Measurements from ENCODE around the gene RPRD1B.

RPRD1B gene

DNA sequence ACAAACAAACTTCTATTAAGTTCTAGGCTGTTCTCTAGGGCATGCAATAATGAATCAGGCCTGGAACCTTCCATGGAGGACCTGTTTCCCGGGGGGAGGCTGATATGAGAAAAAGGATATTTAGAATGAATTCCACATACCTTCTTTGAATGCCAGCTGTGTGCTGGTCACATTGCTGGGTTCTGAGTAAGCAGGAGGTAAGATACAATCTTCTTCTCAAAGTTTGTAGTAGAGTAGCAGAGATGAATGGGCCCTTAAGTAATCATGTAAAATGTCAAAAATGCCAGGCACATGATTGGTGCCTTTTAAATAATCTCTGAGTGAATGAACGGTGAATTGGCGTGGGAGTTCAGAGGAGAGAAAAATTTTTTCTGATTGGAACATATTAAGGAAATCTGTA is 84.1 kb downstream of the RPRD1B start:
- no peak for DNase-seq (ENCODE audit: low read depth in 1 of 2, low spot score in 1 of 2)

DNA sequence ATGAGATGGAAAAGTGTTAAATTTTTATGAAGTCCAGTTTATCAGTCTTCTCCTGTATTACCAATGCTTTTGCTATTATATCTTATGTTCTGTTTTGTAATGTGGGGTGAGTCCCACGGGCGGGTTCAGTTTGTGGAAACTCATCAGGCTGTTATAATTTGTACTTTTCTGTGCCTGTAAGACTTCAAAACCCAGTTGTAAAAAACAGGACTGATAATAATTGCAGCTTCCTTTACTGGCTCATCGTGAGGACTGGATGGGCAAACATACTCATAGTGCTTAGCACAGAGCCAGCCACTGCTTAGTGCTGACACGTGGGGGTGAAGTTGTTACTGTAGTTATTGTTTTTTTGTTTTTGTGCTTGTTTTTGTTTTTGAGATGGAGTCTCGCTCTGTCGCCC is 85.9 kb downstream of the RPRD1B start:
- no peak for DNase-seq (ENCODE audit: low read depth in 1 of 2, low spot score in 1 of 2)

DNA sequence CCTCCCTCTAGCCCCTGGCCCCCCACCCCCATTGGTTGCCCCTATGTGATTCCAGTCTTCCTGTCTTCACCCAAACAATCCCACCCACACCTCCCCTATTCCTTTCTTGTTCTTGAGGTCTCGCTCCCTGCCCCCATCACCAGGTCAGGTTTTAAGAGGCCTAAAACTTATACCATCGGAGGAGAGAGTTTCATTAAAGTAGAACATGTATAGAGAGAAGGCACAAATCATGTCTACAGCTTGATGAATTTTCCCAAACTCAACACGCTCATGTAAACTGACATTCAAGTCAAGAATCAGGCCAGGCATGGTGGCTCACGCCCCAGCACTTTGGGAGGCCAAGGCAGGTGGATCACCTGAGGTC is 87.1 kb downstream of the RPRD1B start:
- no peak for DNase-seq (ENCODE audit: low read depth in 1 of 2, low spot score in 1 of 2)

DNA sequence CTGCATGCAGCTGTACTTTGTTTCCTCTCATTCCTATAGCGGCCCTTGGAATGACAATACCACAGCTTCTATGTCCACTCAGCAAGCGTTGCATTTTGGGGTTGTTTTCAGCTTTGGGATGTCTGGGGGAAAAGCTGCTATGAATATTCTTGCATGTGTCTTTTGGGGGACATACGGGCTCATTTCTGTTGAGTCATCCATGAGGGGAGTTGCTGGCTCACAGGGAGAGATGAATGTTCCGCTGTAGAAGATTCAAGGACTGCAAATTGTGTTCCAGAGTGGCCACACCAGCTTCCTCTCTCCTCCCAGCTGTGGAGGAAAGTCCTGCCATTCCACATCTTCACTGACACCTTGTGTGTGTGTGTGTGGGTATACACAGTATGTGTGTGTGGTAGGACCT is 88.2 kb downstream of the RPRD1B start:
- no peak for DNase-seq (ENCODE audit: low read depth in 1 of 2, low spot score in 1 of 2)

DNA sequence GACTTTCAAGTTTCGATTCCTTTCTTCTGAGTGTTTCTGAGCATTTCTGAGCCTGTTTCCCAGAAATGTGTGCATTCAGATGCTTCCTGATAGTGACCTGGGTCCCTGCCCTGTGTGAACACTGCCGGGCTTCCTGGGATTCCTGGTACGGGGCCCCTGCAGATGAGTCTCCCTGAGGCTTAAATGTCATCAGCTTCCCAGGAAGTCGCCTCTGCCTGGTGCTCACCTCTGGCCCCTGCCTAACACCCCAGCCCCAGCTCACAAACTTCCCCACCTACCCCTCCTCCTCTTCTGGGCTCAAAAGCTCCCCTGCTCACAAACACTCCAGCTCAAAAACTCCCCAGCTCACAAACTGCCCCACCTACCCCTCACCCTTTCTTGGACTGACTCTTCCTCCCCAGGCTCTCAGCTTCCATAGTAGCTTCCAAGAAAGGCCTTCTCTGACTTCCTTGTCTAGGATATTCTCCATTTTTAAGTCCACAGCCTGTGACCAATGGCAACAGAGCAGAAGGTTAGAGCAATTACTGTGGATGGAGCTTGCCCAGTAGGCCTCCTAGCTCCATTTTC is 89.6 kb downstream of the RPRD1B start:
- DNase-seq (ENCODE audit: low read depth in 1 of 2, low spot score in 1 of 2): no peak

DNA sequence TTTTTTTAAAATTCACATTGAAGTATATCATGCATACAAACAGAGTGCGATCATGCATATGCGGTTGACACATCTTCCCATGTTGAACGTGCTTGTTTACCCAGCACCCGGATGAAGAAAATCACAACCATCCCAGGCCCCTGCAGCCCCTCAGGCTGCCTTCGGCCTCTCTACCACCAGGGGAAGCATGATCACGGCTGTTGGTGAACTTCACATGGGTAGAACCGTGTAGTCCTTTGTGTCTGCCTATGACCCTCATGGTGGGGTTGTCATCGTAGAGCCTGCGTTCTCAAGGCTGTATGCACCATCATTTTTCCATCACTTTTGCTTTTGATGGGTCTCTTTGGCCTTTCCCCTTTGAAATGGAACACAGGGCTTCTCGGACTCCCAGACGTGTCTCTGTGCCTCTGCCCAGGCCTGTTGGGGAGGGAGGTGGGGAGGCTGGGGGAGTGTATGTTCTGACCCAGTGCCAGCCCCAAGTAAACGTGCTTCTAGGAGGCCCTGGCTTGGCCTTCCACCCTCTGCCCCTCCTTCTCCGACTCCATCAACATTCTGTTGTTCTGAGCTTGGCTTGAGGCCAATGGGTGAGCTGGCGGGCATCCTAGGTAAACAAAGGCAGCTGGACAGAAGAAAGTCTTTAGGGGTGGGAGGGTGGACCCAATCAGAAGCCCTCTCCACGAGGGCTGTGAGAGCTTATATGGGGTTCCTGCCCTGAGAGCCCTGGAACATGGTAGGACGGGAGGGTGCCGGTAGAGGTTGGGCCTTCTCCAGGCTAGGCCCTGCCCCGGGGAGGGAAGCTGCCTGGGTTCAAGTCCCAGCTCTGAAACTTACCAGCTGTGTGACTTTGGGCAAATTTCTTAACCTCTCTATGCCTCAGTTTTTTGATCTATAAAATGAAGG is 91.9 kb downstream of the RPRD1B start:
- no peak for DNase-seq (ENCODE audit: low read depth in 1 of 2, low spot score in 1 of 2)

DNA sequence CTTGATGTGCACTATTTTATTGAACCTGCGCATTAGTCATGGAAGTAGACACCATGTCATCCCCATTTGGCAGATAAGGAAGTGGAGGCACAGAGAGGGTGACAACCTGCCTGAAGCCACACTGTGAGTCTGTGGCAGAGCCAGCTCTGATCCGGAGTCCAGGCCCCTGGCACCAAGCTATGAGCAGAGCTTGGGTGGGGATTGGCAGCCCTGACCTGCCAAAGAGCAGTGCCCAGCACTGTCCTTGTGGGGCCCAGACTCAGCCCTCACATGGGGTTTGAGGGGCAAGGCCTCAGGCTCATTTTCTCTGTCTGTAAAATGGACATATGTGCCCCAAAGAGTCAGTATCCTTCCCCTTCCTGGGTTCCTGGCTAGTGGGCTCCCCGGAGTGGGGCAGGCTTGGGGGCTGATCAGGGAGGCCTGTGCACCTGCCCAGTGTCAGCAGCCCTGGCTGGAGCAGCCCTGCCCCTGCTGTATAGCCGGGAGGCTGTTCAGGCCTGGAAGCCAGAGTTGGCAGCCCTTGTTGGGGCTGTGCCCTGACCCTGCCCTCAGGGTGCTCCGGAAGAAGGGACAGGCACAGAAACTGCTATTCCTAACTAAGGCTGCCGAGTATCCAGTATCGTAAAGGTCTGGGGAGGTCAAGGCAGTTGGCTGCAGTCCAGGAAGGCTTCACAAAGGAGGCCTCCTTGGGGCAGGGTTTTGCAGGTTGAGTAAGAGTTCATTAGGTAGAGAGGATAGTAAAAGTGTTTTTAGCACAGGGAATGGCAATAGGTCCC is 92.8 kb downstream of the RPRD1B start:
- DNase-seq (ENCODE audit: low read depth in 1 of 2, low spot score in 1 of 2): no peak

DNA sequence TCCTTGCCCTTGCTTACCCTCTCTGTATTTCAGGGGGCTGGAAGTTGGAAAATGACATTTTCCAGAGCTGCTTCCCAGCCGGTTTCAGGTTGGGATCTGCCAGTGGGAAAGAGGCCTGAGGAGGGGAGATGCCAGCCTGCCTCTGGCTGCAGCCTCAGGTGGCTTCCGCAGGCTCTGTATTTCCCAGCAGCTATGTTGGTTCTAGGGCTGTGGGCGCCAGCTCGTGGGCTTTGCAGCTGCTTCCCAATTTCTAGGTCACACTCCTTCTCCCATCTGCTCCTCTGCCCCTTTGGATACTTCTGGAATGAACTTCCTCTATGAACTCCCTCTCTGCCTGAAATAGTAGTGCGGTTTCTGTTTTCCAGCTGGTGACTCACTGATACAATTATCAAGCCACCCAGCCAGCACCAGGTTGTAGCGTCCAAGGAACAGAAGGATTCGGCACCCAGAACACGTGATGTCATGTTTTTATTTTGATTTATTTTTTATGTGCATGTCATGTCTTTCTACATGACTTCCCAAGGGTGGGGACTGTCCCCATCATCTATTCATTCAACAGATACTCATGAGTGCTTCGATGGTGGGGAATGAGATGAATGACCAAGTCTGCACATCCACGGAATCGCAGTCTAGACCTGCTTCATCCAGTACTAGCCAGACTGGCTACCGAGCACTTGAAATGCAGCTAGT is 93.5 kb downstream of the RPRD1B start:
- DNase-seq (ENCODE audit: low read depth in 1 of 2, low spot score in 1 of 2): no peak

DNA sequence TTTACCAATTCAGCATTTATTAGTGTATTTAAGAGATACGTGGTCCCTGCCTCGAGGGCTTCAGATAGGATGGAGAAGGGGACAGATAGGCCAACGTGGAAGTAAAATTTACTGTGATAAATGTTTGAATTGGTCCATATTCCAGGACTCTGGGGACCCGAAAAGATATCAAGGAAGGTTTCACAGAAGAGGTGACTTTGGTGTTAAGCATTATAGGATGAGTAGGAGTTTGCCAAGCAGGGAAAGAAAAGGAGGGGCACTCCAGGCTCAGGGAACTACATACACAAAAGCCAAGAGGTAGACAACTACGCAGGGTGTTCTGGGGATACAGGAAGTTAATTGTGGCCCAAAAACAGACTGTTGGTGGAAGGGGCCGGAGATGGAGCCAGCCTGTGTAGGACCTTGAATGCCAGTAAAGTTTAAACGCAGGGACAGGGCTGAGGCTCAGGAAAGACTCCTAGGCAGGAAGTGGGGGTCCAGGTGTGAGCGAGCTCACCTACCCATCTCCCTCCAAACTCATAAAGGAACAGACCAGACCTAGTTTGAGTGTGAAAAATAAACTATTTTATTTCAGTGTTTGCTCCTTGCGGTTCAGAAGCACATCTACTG is 94.5 kb downstream of the RPRD1B start:
- no peak for DNase-seq (ENCODE audit: low read depth in 1 of 2, low spot score in 1 of 2)

DNA sequence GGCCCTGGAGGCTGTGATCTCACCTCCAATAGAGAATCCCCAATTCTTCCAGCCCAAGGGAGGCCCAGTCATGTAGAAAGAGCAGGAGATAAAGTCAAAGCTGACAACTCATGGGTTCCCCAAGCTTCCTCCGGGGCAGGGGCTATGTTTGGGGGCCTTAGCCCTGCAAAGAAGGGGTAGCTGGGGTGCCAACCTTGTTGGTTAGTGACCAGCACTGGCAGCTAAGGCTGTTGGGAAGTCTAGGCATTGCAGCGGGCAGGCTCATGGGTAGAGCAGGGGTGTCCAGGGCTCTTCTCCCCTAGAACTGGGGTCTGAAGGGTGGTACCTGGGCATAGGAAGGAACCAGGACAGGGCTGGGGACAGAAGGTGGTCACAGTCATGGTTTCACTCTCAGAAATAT is 95.1 kb downstream of the RPRD1B start:
- DNase-seq (ENCODE audit: low read depth in 1 of 2, low spot score in 1 of 2): no peak

DNA sequence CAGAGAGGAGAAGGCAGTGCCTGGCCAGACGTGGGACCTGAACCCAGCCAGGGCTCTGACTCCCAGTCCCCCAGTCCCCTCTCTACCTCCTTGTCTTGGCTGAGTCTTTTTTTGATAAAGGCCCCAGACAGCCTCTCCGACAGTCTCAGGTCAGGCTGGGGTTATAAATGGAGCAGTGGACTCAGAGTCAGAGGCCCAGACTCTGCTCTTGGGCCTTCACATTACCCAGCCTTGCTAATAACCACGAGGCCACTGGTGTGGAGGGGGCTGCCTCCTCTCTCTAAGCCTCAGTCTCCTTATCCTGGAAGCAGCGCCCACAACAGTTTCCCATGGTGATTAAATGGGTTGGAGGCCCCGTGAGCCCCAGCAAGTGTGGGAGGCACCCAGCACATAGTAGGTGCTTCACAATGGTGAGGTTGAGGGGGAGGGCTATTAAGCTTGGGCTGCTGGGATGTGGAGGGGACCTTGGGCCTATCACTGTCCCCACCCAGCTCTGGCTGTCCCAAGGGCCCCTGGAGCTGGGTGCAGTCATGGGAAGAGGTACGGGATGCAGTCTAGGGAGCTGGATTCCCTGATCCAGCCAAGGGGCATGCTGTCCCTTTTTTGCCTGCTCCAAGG is 95.8 kb downstream of the RPRD1B start:
- no peak for DNase-seq (ENCODE audit: low read depth in 1 of 2, low spot score in 1 of 2)

DNA sequence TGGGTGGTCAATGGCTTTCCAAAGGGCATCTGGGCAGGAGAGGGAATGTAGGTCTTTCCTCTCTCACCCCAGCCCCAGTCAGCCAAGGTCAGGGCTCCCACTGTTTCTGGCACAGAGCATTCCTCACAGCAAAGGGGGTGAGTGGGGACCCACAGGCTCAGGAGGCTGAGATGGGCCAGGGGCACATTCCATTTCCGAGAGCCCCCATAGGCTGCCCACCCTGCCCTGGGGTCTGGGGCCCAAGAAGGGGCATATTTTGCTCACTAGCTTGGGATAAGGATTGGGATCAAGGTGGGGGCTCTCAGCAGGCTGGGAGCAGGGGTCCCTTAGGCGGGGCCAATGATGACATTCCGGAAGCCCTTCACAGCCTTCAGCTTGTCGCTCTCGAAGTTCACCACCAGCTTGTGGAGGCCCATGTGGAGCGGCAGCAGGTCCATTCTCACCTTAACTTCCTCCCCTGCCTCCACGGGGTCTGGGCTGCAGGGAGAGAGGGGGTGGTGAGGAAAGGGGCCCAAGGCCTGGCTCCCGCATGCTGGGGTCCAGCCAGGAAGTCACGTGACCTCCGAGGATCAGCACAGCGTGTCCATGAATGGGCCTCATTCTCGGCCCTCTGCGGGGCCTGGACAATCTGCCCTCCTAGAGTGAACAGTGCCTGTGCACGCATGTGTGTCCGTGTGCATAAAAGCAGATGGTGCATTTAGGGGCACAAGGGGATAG is 96.5 kb downstream of the RPRD1B start:
- DNase-seq (ENCODE audit: low read depth in 1 of 2, low spot score in 1 of 2): no peak

DNA sequence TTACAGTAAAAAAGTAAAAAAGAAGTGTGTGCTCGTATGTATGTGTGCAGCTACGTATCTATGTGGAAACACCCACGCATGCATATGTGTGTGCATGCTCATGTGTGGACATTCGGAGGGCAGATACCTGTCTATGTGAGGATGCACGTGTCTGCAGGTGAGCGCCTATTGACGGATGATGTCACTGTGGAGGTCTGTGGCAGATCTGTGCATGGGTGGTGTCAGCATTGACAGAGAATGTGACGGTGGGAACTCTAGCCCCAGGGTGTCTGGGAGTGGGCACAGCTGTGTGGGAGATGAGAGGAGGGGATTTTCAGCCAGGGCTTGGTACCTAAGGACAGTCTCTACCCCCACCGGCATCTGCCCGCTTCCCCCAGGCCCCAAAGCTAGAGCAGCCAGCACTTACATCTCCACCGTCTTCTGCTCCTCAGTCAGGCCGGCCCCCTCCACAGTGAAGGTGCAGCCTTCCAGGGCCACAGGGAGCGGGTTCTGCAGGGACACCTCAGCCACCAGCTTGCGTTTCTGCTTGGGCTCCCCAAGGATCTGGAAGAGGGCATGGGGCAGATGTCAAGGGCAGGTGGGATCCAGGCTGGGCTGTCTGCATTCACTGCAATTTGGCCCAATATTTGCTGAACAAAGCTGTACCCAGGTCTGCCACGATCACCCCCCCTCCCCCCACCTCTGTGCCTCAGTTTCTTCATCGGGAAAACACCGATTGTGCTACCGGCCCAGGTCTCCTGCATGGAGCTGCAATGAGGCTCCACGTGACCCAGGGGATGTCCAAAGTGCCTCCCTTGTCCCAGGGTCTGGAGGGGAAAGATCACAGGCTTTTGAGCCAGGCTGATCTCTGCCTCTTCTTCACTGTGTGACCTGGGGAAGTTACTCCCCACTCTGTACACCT is 97.4 kb downstream of the RPRD1B start:
- DNase-seq (ENCODE audit: low read depth in 1 of 2, low spot score in 1 of 2): no peak

DNA sequence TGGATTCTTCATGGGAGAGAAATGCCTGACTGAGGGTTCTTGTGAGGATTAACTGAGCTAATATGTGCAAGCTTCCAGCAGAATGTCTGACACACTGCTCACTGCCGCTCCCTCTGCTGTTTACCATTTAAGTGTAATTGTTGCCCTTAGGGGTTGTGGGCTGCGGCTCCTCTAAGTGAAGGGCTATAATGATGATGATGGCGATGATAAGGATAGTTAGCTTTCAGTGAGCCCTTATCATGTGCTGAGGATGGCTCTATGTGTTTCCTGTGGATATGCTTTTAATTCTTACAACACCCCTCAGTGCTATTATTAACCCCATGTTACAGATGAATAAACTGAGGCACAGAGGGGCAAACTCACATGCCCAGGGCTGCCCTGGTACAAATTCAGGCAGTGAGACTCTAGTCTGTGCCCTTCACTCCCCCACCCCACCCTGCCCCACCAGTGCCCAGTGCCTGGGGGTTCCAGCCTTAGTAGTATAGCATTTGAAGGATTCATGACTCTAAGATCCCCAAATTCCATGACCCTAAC is 98.1 kb downstream of the RPRD1B start:
- DNase-seq (ENCODE audit: low read depth in 1 of 2, low spot score in 1 of 2): no peak

DNA sequence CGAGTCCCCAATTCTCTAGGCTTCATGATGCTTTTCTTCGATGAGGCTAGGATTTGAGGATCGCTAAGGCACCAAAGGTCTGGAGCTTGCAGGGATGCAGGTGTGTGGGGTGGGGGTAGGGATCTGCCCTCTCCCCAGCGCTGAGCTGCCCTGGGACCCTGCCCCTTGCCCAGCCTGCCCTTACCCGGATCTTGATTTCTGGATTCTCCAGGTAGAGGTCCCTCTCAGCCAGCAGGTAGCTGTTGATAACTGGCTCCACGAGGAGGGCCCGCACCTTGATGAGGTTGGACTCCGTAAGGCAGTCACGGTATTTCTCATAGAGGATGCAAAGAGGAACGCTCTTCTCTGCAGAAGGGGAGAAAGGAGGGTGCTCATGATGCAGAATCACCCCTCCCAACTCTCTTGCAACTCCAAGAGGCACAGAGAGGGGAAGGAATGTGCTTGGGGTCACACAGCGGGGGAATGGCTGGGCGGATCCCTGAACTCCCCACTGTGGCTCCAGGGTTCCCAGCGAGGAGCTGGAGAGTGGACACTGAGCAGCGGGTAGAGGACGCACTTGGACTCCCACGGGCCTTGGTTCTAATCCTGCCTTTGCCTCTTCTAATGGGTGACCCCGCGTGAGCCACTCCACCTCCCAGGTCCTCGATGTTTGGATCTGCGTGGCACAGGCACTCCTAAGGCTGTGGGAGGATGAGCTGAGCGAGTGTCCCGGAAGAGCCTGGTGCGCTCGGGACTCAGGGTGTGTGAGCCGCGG is 98.8 kb downstream of the RPRD1B start:
- DNase-seq (ENCODE audit: low read depth in 1 of 2, low spot score in 1 of 2): no peak

DNA sequence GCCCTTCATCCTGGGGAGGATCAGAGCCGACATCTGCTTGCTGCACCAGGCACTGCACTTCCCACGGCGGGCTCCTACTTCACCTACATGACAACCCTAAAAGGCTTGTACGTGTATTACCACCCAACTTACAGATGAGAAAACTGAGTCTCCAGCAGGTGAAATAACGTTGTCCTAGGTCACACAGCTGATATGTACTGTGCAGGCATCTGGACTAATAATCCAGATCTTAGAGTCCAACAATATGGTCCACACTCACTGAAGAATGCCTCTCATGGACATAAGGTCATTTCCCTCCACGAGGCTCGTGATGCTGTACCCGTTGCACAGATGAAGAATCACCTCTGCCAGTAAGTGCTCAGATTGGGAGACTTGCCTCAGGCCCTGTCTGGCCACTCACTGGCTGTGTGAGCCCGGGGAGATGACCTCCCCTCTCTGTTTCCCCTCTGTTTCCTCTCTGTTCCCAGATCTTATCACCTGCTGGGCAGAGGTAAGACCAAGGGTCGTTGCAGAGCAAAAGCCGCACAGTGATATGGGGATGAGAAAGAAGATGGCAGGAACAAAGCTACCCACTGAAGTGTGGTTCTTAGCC is 99.5 kb downstream of the RPRD1B start:
- no peak for DNase-seq (ENCODE audit: low read depth in 1 of 2, low spot score in 1 of 2)

DNA sequence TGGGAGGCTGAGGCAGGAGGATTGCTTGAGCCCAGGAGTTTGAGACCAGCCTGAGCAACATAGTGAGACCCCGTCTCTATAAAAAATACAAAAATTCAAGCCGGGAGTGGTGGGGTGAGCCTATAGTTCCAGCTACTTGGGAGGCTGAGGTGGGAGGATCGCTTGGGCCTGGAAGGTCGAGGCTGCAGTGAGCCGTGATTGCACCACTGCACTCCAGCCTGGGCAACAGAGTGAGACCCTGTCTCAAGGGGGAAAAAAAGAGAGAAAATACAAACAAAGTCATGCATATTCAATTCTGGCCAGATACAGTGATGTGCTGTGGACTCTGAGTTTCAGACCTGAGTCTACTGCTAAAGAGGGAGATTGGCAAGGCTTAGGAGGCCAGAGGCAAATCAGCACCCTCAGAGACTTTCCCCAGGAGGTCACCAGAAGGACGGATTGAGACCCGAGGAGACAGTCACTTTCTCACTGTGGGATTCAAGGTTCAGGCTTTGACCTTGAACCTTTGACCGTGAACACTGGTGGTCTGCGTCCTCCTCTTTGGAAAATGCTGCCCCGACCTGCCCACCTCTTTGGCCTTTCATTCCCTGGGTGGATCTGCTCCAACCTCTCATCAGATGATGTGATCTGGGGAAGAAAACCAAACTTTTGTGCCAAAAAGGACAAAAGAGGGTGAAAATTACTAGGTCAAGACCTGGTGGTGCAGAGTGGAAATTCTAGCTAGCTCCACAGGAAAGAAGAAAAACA is 100.3 kb downstream of the RPRD1B start:
- DNase-seq (ENCODE audit: low read depth in 1 of 2, low spot score in 1 of 2): no peak
